ENCODE data around the gene PLXNA1. TPM values are rescaled to one million over a fixed set of nuclear protein-coding genes. Genes with fewer than 3 reads are reported as not detected.

Gene PLXNA1
- total RNA-seq, 1 experiment from 2014 or later = 30.3 TPM

DNA sequence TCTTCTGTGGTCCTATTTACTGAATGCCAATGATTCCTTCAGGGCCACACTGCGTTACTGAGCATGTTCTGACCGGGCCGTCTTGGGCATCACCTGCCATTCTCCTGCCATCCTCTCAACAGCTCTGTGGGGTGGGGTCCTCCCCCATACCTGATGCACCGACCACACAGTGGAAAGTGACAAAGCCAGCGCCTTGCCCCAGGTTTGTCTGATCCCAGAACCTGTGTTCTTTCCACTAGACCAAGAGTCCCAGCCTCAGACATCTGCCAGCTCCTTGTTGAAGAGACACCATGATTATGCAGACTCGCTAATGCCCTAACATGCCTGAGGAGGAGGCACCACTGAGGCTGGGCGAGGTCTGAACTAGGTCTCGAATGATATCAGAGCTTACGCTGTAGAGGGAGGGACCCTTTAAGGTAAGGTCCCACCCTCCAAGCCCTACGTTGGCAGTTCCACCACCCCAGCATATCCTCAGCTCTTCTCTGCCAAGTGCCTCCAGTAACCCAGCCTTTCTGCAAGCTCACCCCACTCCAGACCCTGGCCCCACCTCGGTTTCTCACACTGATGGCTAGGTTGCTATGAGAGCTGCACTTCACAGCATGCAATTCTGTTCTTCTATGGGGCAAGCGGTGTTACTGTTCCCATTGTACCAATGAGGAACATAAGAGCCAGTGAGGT is 29.8 kb upstream of the PLXNA1 start:
- H3K4me3 ChIP-seq (replicated peaks in 1 of 2; ENCODE audit: low read depth in 1 of 2, low read length in 2 of 2) = no peak overlapping the region
- H3K4me2 ChIP-seq (ENCODE audit: low read length) = no peak overlapping the region
- ChIA-PET POLR2A (no interaction called here), CTCF (no interaction called here), RAD21 (ENCODE audit: low non-redundant PET in 1 of 2, low total read pairs in 2 of 2, uncharacterized antibody in 2 of 2, unreplicated experiment in 2 of 2) (no interaction called here)
- no peaks in the 10 kb centered on the region for H3K79me2 ChIP-seq (ENCODE audit: insufficient read depth, low read length)
- no peaks in the 10 kb centered on the region for H3K27me3 ChIP-seq (ENCODE audit: insufficient read depth, low read length)
- no peaks in the 10 kb centered on the region for H4K20me1 ChIP-seq (ENCODE audit: insufficient read depth)
- ATAC-seq (no peak), DNase-seq (ENCODE audit: low read depth, low spot score) (no peak)
- TF ChIP-seq EZH2 (IDR thresholded peaks at IDR 0.05) (no peak), ELF1 (IDR thresholded peaks at IDR 0.05; ENCODE audit: borderline replicate concordance, low read depth) (no peak), YY1 (IDR thresholded peaks at IDR 0.05; ENCODE audit: extremely low read depth, insufficient replicate concordance, low read depth, low read length) (no peak)
- TF ChIP-seq, protein P1, sequence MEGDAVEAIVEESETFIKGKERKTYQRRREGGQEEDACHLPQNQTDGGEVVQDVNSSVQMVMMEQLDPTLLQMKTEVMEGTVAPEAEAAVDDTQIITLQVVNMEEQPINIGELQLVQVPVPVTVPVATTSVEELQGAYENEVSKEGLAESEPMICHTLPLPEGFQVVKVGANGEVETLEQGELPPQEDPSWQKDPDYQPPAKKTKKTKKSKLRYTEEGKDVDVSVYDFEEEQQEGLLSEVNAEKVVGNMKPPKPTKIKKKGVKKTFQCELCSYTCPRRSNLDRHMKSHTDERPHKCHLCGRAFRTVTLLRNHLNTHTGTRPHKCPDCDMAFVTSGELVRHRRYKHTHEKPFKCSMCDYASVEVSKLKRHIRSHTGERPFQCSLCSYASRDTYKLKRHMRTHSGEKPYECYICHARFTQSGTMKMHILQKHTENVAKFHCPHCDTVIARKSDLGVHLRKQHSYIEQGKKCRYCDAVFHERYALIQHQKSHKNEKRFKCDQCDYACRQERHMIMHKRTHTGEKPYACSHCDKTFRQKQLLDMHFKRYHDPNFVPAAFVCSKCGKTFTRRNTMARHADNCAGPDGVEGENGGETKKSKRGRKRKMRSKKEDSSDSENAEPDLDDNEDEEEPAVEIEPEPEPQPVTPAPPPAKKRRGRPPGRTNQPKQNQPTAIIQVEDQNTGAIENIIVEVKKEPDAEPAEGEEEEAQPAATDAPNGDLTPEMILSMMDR (IDR thresholded peaks at IDR 0.05 in 2 of 3, conservative IDR thresholded peaks at IDR 0.05 in 1 of 3; ENCODE audit: borderline replicate concordance in 1 of 3, insufficient read depth in 1 of 3, low read depth in 2 of 3, low read length in 2 of 3) = no peak
- H3K9ac ChIP-seq (ENCODE audit: low read length) = no peak overlapping the region
- no TSS peak for BruUV-seq (replicated peaks)
- H2AFZ ChIP-seq (ENCODE audit: low read depth, low read length, poor library complexity, severe bottlenecking) = no peak overlapping the region
- H3K27ac ChIP-seq (ENCODE audit: low read depth, low read length) = no peak overlapping the region
- H3K36me3 ChIP-seq (ENCODE audit: control insufficient read depth in 1 of 2, insufficient read depth in 2 of 2, low read length in 2 of 2) = no peaks in the 10 kb centered on the region
- no peaks in the 10 kb centered on the region for H3K9me2 ChIP-seq (ENCODE audit: insufficient read depth)
- intact Hi-C loops (cut with micrococcal nuclease) = no loop called here
- no peaks in the 10 kb centered on the region for H3K4me1 ChIP-seq (ENCODE audit: control insufficient read depth in 1 of 2, insufficient read depth in 2 of 2, low read length in 2 of 2)
- H3K9me3 ChIP-seq (ENCODE audit: control insufficient read depth in 1 of 2, insufficient read depth in 1 of 2, low read depth in 1 of 2, low read length in 2 of 2) = no peaks in the 10 kb centered on the region

DNA sequence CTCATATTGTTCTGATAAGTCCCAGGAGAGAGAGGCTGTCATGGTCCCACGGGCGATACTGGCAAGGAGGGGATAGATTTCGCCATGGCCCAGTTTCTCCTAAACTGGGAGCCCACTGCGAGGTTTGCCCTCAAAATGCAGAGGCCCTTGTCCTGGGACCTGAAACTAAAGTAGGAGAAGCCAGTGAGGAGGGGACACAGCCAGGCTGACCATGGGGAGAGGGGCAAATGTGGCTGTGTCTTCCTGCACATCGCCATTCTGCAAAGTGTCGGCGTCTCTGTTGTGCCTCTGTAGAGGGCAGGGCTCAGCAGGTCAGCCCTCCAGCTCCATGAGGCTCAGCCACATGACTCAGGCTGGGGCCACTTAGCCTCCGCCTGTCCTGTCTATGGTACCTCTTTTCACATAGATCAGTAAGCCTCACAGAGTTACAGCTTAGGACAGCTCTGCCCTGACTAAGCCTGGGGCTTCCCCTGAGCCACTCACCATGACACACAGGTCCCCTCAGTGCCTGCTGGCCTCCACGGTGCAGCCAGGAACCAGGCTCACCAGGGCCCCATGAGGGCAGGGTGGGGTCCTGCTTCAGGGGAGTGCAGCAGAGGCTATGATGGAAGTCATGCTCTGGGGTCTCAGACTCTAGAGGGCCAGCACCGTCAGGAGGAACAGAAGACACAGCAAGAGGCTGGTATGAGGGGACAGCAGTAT is 28.6 kb upstream of the PLXNA1 start:
- H3K9me2 ChIP-seq (ENCODE audit: insufficient read depth) = no peaks in the 10 kb centered on the region
- no peaks in the 10 kb centered on the region for H3K27me3 ChIP-seq (ENCODE audit: insufficient read depth, low read length)
- intact Hi-C loops (cut with micrococcal nuclease) = no loop called here
- DNase-seq (ENCODE audit: low read depth, low spot score) (no peak), ATAC-seq (no peak)
- H3K4me1 ChIP-seq (ENCODE audit: control insufficient read depth in 1 of 2, insufficient read depth in 2 of 2, low read length in 2 of 2) = no peaks in the 10 kb centered on the region
- CTCF ChIA-PET = no interaction called here
- RAD21 ChIA-PET (ENCODE audit: low non-redundant PET in 1 of 2, low total read pairs in 2 of 2, uncharacterized antibody in 2 of 2, unreplicated experiment in 2 of 2) = no interaction called here
- H3K79me2 ChIP-seq (ENCODE audit: insufficient read depth, low read length) = no peaks in the 10 kb centered on the region
- TF ChIP-seq EZH2phosphoT487 (IDR thresholded peaks at IDR 0.05; ENCODE audit: borderline replicate concordance) (no peak), ELF1 (IDR thresholded peaks at IDR 0.05; ENCODE audit: borderline replicate concordance, low read depth) (no peak), SP1 (IDR thresholded peaks at IDR 0.05; ENCODE audit: low read depth) (no peak), FOSL1 (IDR thresholded peaks at IDR 0.05; ENCODE audit: low read depth) (no peak), POLR2AphosphoS5 (IDR thresholded peaks at IDR 0.05; ENCODE audit: low read depth, low read length) (no peak), YY1 (IDR thresholded peaks at IDR 0.05; ENCODE audit: extremely low read depth, insufficient replicate concordance, low read depth, low read length) (no peak), POLR2A (IDR thresholded peaks at IDR 0.05; ENCODE audit: borderline replicate concordance, extremely low read depth, insufficient read depth, insufficient read length) (no peak)
- TF ChIP-seq, protein P2, sequence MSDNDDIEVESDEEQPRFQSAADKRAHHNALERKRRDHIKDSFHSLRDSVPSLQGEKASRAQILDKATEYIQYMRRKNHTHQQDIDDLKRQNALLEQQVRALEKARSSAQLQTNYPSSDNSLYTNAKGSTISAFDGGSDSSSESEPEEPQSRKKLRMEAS (IDR thresholded peaks at IDR 0.05) = no peak
- TF ChIP-seq, protein P1 (IDR thresholded peaks at IDR 0.05 in 2 of 3, conservative IDR thresholded peaks at IDR 0.05 in 1 of 3; ENCODE audit: borderline replicate concordance in 1 of 3, insufficient read depth in 1 of 3, low read depth in 2 of 3, low read length in 2 of 3) = no peak
- TF ChIP-seq, protein P3, sequence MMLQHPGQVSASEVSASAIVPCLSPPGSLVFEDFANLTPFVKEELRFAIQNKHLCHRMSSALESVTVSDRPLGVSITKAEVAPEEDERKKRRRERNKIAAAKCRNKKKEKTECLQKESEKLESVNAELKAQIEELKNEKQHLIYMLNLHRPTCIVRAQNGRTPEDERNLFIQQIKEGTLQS (IDR thresholded peaks at IDR 0.05) = no peak
- H3K4me3 ChIP-seq (replicated peaks in 1 of 2; ENCODE audit: low read depth in 1 of 2, low read length in 2 of 2) = no peak overlapping the region
- H3K4me2 ChIP-seq (ENCODE audit: low read length) = no peak overlapping the region
- POLR2A ChIA-PET = no interaction called here
- H2AFZ ChIP-seq (ENCODE audit: low read depth, low read length, poor library complexity, severe bottlenecking) = no peak overlapping the region
- no peaks in the 10 kb centered on the region for H3K9me3 ChIP-seq (ENCODE audit: control insufficient read depth in 1 of 2, insufficient read depth in 1 of 2, low read depth in 1 of 2, low read length in 2 of 2)
- no peak overlapping the region for H3K27ac ChIP-seq (ENCODE audit: low read depth, low read length)
- BruUV-seq (replicated peaks) = no TSS peak
- no peak overlapping the region for H3K9ac ChIP-seq (ENCODE audit: low read length)
- no peaks in the 10 kb centered on the region for H4K20me1 ChIP-seq (ENCODE audit: insufficient read depth)
- no peaks in the 10 kb centered on the region for H3K36me3 ChIP-seq (ENCODE audit: control insufficient read depth in 1 of 2, insufficient read depth in 2 of 2, low read length in 2 of 2)
